ENCODE data around the gene FIBP. TPM values are rescaled to one million over a fixed set of nuclear protein-coding genes. Genes with fewer than 3 reads are reported as not detected.

The FIBP gene
- polyA plus RNA-seq, 2 donors: 20.7 to 38.1 TPM

DNA sequence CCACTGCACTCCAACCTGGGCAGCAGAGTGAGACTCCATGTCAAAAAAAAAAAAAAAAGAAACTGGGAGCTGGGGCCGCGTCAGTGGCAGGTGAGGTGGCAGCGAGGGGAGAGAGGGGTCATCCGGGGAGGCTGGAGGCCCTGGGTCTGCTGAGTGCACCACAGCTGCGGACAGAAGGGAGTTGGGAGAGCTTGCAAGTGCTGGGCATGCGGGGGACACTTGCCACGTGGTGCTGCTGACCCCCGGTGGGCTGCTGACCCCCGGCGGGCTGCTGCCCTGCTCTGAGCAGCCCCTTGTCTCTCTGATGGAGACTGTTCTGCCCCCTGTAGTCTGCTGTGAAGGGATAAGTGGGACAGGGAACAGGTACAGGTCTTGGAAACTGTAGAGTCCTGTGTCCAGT lies 33.6 kb upstream of the FIBP start:
- H3K4me3 ChIP-seq (ENCODE audit: low read depth in 1 of 2, low read length in 2 of 2): no peak overlapping the region
- no peaks in the 10 kb centered on the region for H3K9me3 ChIP-seq (ENCODE audit: control insufficient read depth in 2 of 2, insufficient read depth in 1 of 2, low read depth in 1 of 2, low read length in 1 of 2)
- H3K27ac ChIP-seq (ENCODE audit: low read depth in 2 of 2, low read length in 1 of 2): no peak overlapping the region
- peaks cover 19 to 24% of the 10 kb centered on the region in 2 donors for H3K4me1 ChIP-seq (ENCODE audit: control insufficient read depth in 2 of 2, insufficient read depth in 2 of 2, low read length in 1 of 2)
- H3K27me3 ChIP-seq (ENCODE audit: control insufficient read depth in 1 of 2, insufficient read depth in 2 of 2, low read length in 2 of 2): no peaks in the 10 kb centered on the region
- WGBS, 2 donors: 94 to 96% methylated on average over 10 of the region's 10 CpGs
- peaks cover 0 to 11% of the 10 kb centered on the region in 2 donors for H3K36me3 ChIP-seq (ENCODE audit: control insufficient read depth in 2 of 2, insufficient read depth in 2 of 2, low read length in 1 of 2)

DNA sequence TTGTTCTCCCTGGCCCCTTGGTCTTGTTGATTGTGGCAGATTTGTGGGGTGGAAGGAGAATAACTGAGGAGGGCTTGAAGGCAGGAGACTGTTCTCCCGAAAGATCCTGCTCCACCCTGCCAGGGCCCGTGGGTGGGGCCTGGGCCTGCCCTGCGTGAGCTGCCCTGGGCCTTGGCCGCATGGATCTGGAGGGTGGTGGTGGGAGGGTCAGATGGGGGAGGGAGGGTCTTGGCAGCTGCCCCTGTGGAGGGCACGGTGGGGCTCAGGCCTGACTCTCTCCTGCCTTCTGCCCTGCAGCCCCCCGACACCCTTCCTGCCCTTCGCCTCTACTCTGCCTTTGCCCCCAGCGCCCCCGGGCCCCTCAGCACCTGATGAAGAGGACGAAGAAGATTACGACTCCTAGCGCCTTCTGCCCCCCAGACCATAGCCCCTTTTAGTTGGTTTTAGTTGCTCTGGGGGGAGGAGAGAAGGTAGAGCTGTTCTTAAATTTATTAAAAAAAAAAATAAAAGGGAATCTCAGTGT lies 32.8 kb upstream of the FIBP start:
- peak overlapping the region in 1 of 2 donors; percentile 72 for H3K4me3 ChIP-seq (ENCODE audit: low read depth in 1 of 2, low read length in 2 of 2)
- H3K27me3 ChIP-seq (ENCODE audit: control insufficient read depth in 1 of 2, insufficient read depth in 2 of 2, low read length in 2 of 2): no peaks in the 10 kb centered on the region
- peaks cover 0 to 11% of the 10 kb centered on the region in 2 donors for H3K36me3 ChIP-seq (ENCODE audit: control insufficient read depth in 2 of 2, insufficient read depth in 2 of 2, low read length in 1 of 2)
- WGBS, 2 donors: 72 to 79% methylated on average over 12 of the region's 12 CpGs
- no peak overlapping the region for H3K27ac ChIP-seq (ENCODE audit: low read depth in 2 of 2, low read length in 1 of 2)
- H3K9me3 ChIP-seq (ENCODE audit: control insufficient read depth in 2 of 2, insufficient read depth in 1 of 2, low read depth in 1 of 2, low read length in 1 of 2): no peaks in the 10 kb centered on the region
- H3K4me1 ChIP-seq (ENCODE audit: control insufficient read depth in 2 of 2, insufficient read depth in 2 of 2, low read length in 1 of 2): peaks cover 20 to 28% of the 10 kb centered on the region in 2 donors

DNA sequence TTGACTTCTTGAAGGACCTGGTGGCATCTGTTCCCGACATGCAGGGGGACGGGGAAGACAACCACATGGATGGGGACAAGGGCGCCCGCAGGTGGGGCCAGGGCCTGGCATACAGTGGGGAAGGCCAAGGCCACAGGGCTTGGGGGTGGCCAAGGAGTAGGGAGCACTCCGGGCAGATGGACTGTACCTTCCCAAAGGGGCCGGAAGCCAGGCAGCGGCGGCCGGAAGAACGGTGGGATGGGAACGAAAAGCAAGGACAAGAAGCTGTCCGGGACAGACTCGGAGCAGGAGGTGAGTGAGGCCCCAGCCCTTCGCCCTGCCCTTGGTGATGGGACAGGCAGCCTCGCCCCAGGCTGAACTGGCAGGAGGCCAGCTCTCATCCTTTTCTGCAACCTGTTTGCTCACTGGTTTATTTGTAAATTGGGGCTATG lies 32.1 kb upstream of the FIBP start:
- H3K27ac ChIP-seq (ENCODE audit: low read depth in 2 of 2, low read length in 1 of 2): no peak overlapping the region
- no peaks in the 10 kb centered on the region for H3K27me3 ChIP-seq (ENCODE audit: control insufficient read depth in 1 of 2, insufficient read depth in 2 of 2, low read length in 2 of 2)
- peaks cover 23 to 34% of the 10 kb centered on the region in 2 donors for H3K4me1 ChIP-seq (ENCODE audit: control insufficient read depth in 2 of 2, insufficient read depth in 2 of 2, low read length in 1 of 2)
- peak overlapping the region; percentile 72 to 81 for H3K4me3 ChIP-seq (ENCODE audit: low read depth in 1 of 2, low read length in 2 of 2)
- WGBS, 2 donors: 50 to 51% methylated on average over 15 of the region's 15 CpGs
- peaks cover 0 to 11% of the 10 kb centered on the region in 2 donors for H3K36me3 ChIP-seq (ENCODE audit: control insufficient read depth in 2 of 2, insufficient read depth in 2 of 2, low read length in 1 of 2)
- no peaks in the 10 kb centered on the region for H3K9me3 ChIP-seq (ENCODE audit: control insufficient read depth in 2 of 2, insufficient read depth in 1 of 2, low read depth in 1 of 2, low read length in 1 of 2)

DNA sequence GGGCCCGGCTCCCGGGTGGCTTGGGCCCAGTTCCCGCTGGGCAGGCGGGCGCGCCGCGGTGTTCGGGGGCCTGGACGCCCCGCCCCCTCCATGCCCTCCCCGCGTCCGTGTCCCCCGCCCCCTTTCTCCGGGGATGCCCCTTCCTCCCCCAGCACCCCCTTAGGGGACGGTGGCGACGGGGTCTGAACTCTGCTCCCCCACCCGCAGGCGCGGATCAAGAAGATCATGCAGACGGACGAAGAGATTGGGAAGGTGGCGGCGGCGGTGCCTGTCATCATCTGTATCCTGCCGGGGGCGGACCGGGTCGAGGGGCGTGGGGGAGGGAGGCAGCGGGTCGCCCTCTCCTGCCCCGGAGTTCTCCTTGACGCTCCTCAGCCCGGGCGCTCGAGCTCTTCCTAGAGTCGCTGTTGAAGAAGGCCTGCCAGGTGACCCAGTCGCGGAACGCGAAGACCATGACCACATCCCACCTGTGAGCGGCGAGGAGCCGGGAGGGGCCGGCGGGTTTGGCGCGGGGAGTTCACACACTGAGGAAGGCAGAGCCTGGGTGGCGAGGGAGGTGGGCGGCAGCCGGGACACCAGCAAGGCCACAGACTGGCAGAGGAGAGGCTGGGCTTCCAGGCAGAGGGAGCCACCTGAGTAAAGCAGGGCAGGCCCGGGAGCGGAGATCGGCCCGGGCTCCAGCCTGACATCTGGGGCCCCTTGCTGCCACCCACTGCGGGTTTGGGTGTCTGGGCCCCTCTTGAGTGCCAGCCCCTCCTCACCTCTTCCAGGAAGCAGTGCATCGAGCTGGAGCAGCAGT lies 31.5 kb upstream of the FIBP start:
- WGBS, 2 donors: 1% methylated on average over 37 to 60 of the region's 60 CpGs
- Histone ChIP-seq H3K36me3 (ENCODE audit: control insufficient read depth in 2 of 2, insufficient read depth in 2 of 2, low read length in 1 of 2) (peaks cover 0 to 11% of the 10 kb centered on the region in 2 donors), H3K9me3 (ENCODE audit: control insufficient read depth in 2 of 2, insufficient read depth in 1 of 2, low read depth in 1 of 2, low read length in 1 of 2) (no peaks in the 10 kb centered on the region), H3K4me3 (ENCODE audit: low read depth in 1 of 2, low read length in 2 of 2) (peak overlapping the region; percentile 72 to 81), H3K27me3 (ENCODE audit: control insufficient read depth in 1 of 2, insufficient read depth in 2 of 2, low read length in 2 of 2) (no peaks in the 10 kb centered on the region), H3K4me1 (ENCODE audit: control insufficient read depth in 2 of 2, insufficient read depth in 2 of 2, low read length in 1 of 2) (peaks cover 28 to 40% of the 10 kb centered on the region in 2 donors), H3K27ac (ENCODE audit: low read depth in 2 of 2, low read length in 1 of 2) (peak overlapping the region; percentile 91 to 93)

DNA sequence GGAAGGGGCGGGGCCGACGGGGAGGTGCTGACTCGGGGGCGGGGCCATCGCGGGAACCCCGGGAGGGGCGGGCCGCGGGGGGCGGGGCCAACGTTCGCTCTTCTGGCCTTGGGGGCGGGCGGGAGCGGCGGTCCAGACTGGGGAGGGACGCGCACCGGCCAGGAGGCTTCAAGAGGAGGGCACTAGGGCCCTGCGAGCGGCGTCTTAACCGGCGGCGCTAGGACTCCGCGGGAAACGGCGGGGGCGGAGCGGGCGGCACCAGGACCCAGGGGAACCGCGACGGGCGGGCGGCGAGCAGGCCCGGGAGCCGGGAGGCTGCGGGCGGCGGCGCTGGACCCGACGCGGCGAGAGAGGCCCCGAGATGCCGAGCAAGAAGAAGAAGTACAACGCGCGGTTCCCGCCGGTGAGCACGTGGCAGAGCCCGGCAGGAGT lies 30.9 kb upstream of the FIBP start, which contains the start of gene DRAP1:
Gene DRAP1 (plus strand): TSS at position 286 of the 432 bp plus-strand sequence. CDS start 76 bp downstream, at position 362.
- H3K27me3 ChIP-seq (ENCODE audit: control insufficient read depth in 1 of 2, insufficient read depth in 2 of 2, low read length in 2 of 2): no peaks in the 10 kb centered on the region
- WGBS, 2 donors: 1% methylated on average over 21 to 59 of the region's 59 CpGs
- H3K4me1 ChIP-seq (ENCODE audit: control insufficient read depth in 2 of 2, insufficient read depth in 2 of 2, low read length in 1 of 2): peaks cover 28 to 42% of the 10 kb centered on the region in 2 donors

DNA sequence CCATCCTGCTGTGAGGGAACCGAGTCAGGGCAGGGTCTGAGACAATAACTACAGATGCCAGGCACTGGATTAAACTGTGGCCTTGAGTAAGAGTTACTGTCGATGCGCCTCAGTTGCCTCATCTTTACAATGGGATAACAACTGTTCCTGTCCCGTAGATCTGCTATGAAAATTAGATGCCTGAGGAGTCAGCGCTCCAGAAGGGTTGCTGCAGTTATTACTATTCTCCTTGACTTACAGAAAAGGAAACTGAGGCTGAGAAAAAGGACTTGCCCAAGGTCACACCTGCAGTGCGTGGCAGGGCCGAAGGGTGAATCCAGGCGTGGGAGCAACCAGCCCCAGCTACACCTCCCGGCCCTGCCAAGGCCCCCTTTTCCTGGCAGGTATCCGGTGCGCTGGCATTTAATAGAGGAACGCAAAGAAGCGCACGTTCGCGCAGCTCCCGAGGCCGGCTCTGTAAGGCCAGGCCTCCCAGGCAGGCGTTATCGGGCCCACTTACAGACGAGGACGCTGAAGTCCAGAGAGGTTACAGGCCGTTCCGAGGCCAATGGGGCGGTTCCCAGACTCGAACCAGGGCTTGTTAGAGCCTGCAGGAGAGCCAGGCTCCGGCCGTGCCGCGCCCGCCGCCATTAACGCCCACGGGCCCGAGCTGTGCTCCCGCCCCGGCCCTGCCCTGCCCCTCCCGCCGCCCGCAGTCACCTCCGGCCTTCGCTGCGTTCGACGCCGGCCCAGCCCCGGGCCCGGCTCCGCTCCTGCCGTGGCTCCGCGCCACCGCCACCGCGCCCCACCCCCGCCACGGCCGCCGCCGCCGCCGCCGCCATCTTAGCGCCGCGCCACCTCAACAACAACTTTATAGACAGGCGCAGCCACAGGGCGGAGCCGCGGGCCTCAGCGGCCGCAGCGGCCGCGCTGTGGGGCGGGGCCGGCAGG lies 30.2 kb upstream of the FIBP start, which contains the start of gene C11orf68:
Gene C11orf68 (minus strand): TSS at position 852 of the 930 bp plus-strand sequence. CDS start 31 bp downstream, at position 821.
- WGBS, 2 donors: 3 to 4% methylated on average over 65 to 77 of the region's 77 CpGs
- peak within 1 kb of the TSS; percentile 96 to 98 for H3K27ac ChIP-seq (ENCODE audit: low read depth in 2 of 2, low read length in 1 of 2)
- H3K4me3 ChIP-seq (ENCODE audit: low read depth in 1 of 2, low read length in 2 of 2): peak within 1 kb of the TSS; percentile 72 to 88
- H3K27me3 ChIP-seq (ENCODE audit: control insufficient read depth in 1 of 2, insufficient read depth in 2 of 2, low read length in 2 of 2): no peaks in the 10 kb centered on the region
- H3K9me3 ChIP-seq (ENCODE audit: control insufficient read depth in 2 of 2, insufficient read depth in 1 of 2, low read depth in 1 of 2, low read length in 1 of 2): no peaks in the 10 kb centered on the region
- H3K36me3 ChIP-seq (ENCODE audit: control insufficient read depth in 2 of 2, insufficient read depth in 2 of 2, low read length in 1 of 2): peaks cover 0 to 9% of the 10 kb centered on the region in 2 donors
- peaks cover 28 to 42% of the 10 kb centered on the region in 2 donors for H3K4me1 ChIP-seq (ENCODE audit: control insufficient read depth in 2 of 2, insufficient read depth in 2 of 2, low read length in 1 of 2)

More for the DNA sequence above, 30.9 kb upstream of the FIBP start, which contains the start of gene DRAP1:
- H3K4me3 ChIP-seq (ENCODE audit: low read depth in 1 of 2, low read length in 2 of 2): peak within 1 kb of the TSS; percentile 72 to 88
- no peaks in the 10 kb centered on the region for H3K9me3 ChIP-seq (ENCODE audit: control insufficient read depth in 2 of 2, insufficient read depth in 1 of 2, low read depth in 1 of 2, low read length in 1 of 2)
- H3K27ac ChIP-seq (ENCODE audit: low read depth in 2 of 2, low read length in 1 of 2): peak within 1 kb of the TSS; percentile 96 to 98
- H3K36me3 ChIP-seq (ENCODE audit: control insufficient read depth in 2 of 2, insufficient read depth in 2 of 2, low read length in 1 of 2): peaks cover 0 to 9% of the 10 kb centered on the region in 2 donors

DNA sequence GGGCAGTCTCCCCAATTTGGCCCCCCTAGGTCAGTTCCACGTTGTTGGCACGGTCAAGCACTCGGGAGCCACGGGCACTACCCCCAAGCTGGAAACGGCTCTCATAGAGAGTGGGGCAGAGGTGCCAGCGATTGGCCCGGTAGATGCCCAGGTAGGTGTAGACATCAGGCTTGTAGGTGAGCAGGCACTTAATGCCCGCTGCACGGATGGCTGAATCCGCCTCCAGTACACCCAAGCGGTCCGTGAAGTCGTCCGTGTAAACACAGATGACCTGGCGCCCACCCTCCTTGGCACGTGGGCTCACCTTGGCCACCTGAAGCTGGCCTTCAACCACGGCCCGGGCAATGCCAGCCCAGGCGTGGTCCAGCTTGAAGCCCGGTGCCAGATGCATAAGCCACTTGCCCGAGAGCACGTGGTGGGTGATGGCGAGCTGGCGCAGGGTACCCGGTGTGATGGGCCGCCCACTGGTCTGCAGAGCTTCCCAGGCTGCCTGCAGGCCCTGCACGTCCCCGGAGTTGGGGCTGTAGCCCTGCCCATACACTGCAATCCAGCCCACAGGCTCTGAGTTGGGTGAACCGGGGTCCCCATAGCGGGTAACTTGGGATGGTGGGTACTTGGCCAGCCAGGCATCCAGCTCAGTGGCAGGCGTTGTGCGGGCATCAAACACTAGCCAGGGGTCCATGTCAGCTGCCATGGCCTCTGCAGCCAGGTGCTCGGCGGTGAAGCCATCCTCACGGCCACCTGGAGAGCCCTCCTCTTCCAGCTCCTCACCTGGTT lies 29.4 kb upstream of the FIBP start:
- WGBS, 2 donors: 65 to 76% methylated on average over 35 of the region's 35 CpGs
- Histone ChIP-seq H3K27ac (ENCODE audit: low read depth in 2 of 2, low read length in 1 of 2) (peak overlapping the region; percentile 96 to 98), H3K4me1 (ENCODE audit: control insufficient read depth in 2 of 2, insufficient read depth in 2 of 2, low read length in 1 of 2) (peaks cover 30 to 42% of the 10 kb centered on the region in 2 donors)

DNA sequence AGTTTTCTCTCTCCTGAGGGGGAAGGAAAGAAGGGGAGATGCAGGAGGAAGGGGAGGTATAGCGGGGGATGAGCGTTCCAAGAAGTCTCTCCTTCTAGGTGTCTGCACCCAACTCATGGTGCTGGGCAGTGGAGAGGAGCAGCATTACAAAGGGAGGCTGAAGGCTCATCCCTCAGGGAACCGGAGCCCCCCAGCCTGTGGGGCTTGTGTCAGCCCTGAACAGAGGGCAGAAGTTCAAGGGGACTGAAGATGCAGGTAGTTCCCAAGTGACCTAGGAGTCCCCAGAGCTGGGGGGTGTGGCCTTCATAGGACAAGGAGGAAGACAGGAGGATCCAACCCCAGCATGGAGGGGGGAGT lies 28.8 kb upstream of the FIBP start:
- H3K4me1 ChIP-seq (ENCODE audit: control insufficient read depth in 2 of 2, insufficient read depth in 2 of 2, low read length in 1 of 2): peaks cover 31 to 43% of the 10 kb centered on the region in 2 donors
- H3K27me3 ChIP-seq (ENCODE audit: control insufficient read depth in 1 of 2, insufficient read depth in 2 of 2, low read length in 2 of 2): no peaks in the 10 kb centered on the region
- H3K27ac ChIP-seq (ENCODE audit: low read depth in 2 of 2, low read length in 1 of 2): peak overlapping the region in 1 of 2 donors; percentile 96
- H3K4me3 ChIP-seq (ENCODE audit: low read depth in 1 of 2, low read length in 2 of 2): no peak overlapping the region
- peaks cover 0 to 3% of the 10 kb centered on the region in 2 donors for H3K36me3 ChIP-seq (ENCODE audit: control insufficient read depth in 2 of 2, insufficient read depth in 2 of 2, low read length in 1 of 2)
- no peaks in the 10 kb centered on the region for H3K9me3 ChIP-seq (ENCODE audit: control insufficient read depth in 2 of 2, insufficient read depth in 1 of 2, low read depth in 1 of 2, low read length in 1 of 2)
- 90 to 94% methylated on average over 3 of the region's 3 CpGs for whole genome bisulfite sequencing, 2 donors

More for the DNA sequence above, 29.4 kb upstream of the FIBP start:
- Histone ChIP-seq H3K4me3 (ENCODE audit: low read depth in 1 of 2, low read length in 2 of 2) (peak overlapping the region; percentile 61 to 88), H3K27me3 (ENCODE audit: control insufficient read depth in 1 of 2, insufficient read depth in 2 of 2, low read length in 2 of 2) (no peaks in the 10 kb centered on the region), H3K9me3 (ENCODE audit: control insufficient read depth in 2 of 2, insufficient read depth in 1 of 2, low read depth in 1 of 2, low read length in 1 of 2) (no peaks in the 10 kb centered on the region), H3K36me3 (ENCODE audit: control insufficient read depth in 2 of 2, insufficient read depth in 2 of 2, low read length in 1 of 2) (peaks cover 0 to 4% of the 10 kb centered on the region in 2 donors)
